IPS-18c (cell line): ENCODE measurements around the gene OVCH2.
"Not testable (repeated sequence)": the region's sequence is repeated elsewhere in the genome, so short reads cannot be mapped to it uniquely, and the experiment has no call there.

ENCODE experiments used
- H3K4me3 ChIP-seq: 2 replicates; pipeline ENCODE4 v1.7.0; 2013; ENCODE audit warnings: low read depth, mild to moderate bottlenecking, low read length, moderate library complexity; ENCODE audit not compliant: insufficient read depth
- H3K9me3 ChIP-seq: one replicate; pipeline ENCODE4 v1.6.1; 2013; ENCODE audit warnings: mild to moderate bottlenecking, low read length, moderate library complexity; ENCODE audit not compliant: control insufficient read depth, insufficient read depth

OVCH2 gene, protein sequence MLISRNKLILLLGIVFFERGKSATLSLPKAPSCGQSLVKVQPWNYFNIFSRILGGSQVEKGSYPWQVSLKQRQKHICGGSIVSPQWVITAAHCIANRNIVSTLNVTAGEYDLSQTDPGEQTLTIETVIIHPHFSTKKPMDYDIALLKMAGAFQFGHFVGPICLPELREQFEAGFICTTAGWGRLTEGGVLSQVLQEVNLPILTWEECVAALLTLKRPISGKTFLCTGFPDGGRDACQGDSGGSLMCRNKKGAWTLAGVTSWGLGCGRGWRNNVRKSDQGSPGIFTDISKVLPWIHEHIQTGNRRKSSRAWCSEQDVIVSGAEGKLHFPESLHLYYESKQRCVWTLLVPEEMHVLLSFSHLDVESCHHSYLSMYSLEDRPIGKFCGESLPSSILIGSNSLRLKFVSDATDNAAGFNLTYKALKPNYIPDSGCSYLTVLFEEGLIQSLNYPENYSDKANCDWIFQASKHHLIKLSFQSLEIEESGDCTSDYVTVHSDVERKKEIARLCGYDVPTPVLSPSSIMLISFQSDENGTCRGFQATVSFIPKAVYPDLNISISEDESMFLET

DNA sequence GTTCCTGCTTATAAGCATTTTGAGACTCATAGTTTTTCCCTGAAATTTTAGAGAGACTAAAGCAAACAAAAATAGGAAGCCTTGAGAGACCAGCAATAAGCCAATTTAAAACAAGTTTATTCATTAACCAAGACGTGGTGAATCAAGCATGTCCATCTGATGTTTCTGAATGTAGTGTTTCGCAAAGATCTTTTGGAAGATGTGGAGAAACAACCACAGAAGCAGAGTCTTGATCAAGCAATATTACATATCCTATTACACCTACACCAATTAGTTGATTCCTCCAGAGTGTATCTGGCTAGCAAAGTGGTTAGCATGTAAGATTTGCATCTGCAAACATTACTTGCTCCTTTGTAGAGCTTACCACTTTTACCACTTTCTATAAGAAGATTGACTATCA, at the start of gene OVCH2:
Gene OVCH2 (minus strand): TSS at position 101 of the 400 bp plus-strand sequence. CDS start 83 bp downstream, at position 18.
- H3K9me3 ChIP-seq = no peaks in the 10 kb centered on the region
- H3K4me3 ChIP-seq = no peak within 1 kb of the TSS

DNA sequence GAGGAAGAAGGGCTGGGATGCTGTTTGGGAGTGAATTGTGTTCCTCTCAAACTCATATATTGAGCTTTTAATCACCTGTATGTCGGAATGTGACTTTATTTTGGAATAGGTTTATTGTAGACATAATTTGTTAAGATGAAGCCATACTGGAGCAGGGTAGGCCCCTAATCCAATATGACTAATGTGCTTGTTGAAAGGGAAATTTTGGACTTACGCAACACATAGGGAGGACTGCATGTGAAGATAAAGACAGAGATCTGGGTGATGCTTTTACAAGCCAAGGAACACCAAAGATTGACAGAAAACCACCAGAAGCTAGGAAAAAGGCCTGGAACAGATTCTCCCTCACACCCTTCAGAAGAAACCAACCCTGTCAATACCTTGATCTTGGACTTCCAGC, 43.2 kb upstream of the OVCH2 start:
- no peaks in the 10 kb centered on the region for H3K9me3 ChIP-seq
- H3K4me3 ChIP-seq = no peak overlapping the region

DNA sequence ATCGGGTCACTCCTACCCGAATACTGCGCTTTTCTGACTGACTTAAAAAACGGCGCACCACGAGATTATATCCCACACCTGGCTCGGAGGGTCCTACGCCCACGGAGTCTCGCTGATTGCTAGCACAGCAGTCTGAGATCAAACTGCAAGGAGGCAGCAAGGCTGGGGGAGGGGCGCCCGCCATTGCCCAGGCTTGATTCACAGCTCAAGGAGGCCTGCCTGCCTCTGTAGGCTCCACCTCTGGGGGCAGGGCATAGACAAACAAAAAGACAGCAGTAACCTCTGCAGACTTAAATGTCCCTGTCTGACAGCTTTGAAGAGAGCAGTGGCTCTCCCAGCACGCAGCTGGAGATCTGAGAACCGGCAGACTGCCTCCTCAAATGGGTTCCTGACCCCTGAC, 28.5 kb upstream of the OVCH2 start:
- H3K9me3 ChIP-seq, H3K4me3 ChIP-seq: not testable (repeated sequence)

DNA sequence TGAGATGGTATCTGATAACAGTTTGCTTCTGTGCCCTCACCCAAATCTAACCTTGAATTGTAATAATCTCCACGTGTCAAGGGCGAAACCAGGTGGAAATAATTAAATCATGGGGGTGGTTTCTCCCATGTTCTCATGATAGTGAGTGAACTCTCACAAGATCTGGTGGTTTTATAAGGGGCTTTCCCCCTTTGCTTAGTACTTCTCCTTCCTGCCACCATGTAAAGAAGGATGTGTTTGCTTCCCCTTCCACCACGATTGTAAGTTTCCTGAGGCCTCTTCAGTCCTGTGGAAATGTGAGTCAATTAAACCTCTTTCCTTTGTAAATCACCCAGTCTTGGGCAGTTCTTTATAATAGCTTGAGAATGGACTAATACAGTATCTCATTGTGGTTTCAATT, 8.5 kb upstream of the OVCH2 start:
- H3K4me3 ChIP-seq = no peak overlapping the region
- no peaks in the 10 kb centered on the region for H3K9me3 ChIP-seq

DNA sequence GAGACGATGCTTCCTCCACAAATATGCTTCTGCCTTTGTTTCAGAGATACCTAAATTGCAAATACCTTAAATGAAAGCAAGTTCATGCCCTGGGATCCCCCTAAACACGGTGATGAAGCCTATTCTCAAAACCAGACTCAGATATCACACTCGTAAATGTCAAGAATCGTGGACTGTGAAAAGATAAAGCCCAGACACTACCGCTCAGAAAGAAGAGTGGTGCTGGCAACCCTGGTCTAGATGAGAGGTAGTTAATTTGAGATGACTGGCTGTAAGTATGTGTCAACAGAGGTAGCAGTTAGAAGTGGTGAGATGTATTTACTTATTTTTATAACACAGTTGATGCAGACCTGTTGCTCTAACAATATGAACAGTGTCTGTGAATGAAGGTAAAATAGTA, 2.5 kb downstream of the OVCH2 start:
- Histone ChIP-seq H3K9me3 (no peaks in the 10 kb centered on the region), H3K4me3 (no peak overlapping the region)

DNA sequence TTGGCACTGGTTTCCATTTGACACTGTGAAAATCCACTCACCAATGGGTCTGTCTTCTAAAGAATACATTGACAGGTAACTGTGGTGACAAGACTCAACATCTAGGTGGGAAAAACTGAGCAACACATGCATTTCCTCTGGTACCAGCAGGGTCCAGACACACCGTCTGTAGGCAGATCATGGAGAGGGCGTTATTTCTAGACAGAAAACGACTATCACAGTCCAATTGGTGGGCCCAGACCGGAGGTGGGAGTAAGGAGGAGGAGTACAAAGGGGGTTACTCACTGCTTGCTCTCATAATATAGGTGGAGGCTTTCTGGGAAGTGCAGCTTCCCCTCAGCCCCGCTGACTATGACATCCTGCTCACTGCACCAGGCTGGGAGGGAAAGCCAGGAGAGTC, 9.9 kb downstream of the OVCH2 start:
- no peak overlapping the region for H3K4me3 ChIP-seq
- H3K9me3 ChIP-seq = no peaks in the 10 kb centered on the region

DNA sequence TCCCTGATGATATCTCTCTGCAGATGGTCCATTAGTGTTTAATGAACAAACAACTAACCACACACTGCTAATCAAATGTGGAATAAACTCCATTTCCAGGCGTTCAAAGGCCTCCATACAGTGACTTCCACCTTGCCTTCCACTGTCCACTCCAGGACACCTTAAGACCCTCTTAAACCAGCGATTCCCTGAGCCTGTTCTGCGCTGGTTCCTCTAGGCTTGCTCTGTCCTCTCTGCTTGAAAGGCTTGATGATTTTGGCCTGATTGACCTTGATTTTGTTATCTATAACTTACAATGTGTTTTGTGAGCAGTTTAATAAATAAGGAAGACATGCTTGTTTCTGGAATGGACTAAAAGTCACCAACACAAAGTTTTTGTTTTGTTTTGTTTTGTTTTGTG, 12.0 kb downstream of the OVCH2 start:
- no peaks in the 10 kb centered on the region for H3K9me3 ChIP-seq
- H3K4me3 ChIP-seq = no peak overlapping the region

DNA sequence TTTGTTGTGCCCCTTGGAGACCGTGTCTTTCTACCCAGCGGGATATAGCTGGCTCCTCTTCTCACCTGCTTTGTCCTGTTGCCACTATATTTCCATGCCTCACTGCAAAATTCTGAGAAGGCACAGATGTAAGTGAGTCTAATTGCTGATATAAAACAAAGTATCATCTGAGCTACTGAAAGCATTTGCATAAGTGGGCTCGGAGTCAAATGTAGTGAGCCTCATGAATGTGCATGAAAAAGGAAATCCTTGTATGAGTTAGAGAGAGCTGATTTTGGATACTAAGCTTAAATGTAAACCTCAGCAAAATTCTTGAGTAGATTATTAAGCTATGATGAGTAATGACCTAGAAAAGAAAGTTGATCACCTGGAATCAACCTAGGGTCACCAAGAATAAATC, 13.9 kb downstream of the OVCH2 start:
- H3K9me3 ChIP-seq = no peaks in the 10 kb centered on the region
- no peak overlapping the region for H3K4me3 ChIP-seq

DNA sequence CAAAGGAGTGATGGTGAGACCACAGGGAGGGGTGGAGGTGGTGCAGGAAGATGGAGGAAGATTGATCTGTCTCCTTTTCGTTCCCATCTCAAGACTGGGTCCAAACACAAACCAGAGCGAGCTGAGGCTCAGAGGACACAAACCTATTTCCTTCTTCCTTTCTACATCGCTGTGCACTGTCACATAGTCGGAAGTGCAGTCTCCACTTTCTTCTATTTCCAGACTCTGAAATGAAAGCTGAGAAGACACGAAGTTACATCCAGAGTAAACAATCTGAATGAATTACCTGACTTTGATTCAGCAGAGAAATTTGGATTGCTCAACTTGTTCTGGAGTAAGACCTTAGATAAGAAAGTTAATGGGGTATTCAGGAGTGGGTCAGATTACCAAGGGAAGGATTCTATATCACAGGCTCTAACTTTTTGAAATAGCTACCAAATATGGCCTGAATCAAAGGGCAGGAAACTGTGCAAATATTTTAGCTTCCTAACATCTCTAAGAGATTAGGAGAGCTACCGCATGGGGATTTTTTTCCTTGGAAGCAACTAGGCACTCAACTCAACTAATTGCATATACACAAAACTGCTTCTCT, 14.4 kb downstream of the OVCH2 start:
- no peak overlapping the region for H3K4me3 ChIP-seq
- no peaks in the 10 kb centered on the region for H3K9me3 ChIP-seq

DNA sequence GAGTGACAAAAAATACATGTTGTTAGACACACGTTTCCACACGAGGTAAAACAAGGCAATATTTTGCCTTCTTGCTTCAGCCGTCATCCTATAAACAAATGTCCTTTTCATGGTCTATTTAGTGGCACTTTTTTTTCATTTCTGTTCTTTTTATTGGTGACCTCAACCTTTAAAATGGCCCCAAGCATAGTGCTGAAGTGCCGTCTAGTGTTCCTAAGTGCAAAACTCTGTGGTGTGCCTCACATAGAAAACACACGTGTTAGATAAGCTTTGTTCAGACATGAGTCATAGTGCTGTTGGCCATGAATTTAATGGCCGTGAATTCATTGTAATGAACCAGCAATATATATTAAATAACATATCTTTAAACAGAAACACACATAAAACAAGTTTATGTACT, 15.6 kb downstream of the OVCH2 start:
- Histone ChIP-seq H3K4me3 (no peak overlapping the region), H3K9me3 (no peaks in the 10 kb centered on the region)

DNA sequence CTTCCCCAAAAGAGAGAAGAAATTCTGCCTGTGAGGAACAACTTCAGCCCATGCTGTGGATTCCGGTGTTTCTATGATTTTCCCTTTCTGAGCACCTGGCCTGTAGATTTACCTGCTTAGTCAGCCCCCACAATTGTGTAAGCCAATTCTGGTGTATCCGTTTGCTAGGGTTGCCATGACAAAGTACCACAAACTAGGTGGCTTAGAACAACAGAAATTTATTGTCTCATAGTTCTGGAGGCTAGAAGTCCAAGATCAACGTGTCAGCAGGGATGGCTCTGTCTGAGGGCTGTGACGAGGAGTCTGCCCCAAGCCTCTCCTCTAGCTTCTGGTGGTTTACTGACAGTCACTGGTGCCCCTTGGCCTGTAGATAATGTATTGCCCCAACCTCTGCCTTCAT, 17.0 kb downstream of the OVCH2 start:
- no peaks in the 10 kb centered on the region for H3K9me3 ChIP-seq
- no peak overlapping the region for H3K4me3 ChIP-seq

DNA sequence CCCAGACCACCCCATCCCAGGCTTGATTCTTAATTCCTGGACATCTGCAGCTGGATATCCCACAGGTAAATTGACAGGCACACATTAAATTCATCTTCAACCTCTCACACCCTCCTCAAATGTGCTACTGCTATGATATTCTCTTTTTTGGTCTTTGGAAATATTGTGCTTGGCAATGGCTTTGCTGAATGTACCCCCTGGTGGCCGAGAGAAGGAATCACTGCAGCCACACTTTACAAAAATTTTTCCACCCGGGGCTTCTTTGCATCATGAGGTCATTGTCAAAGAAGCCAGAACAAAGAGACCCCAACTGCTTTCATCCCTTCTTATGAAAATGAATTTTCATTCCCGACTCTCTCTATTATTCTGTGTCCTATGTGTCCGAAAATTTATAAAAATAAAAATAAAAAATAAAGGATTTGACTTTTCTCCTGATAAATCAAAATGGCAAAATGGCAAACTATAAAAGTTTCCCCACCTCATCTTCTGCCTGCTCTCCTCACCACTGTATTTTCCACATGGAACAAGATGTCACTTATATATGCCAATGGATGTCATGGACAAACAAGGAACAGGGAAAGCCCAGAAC, 17.9 kb downstream of the OVCH2 start:
- H3K4me3 ChIP-seq = no peak overlapping the region

DNA sequence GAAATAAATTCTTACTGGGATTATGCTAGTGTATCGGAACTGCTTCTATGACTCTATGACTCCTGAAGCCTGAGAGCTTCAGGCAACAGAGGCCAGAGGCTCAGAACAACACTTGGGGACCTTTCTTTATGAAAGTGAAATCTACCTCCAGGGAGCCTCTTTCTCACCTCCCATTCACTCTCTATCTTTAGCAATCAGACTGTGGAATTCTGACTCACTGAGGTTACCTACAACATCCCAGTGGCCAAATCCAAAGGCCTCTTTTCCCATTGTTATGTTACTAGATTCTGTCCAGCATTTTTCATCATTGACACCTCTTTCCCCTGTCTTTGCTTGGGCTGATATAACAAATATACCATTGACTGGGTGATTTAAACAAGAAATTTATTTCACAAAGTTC, 18.9 kb downstream of the OVCH2 start:
- no peaks in the 10 kb centered on the region for H3K9me3 ChIP-seq
- no peak overlapping the region for H3K4me3 ChIP-seq

More for the DNA sequence above, 17.9 kb downstream of the OVCH2 start:
- H3K9me3 ChIP-seq = no peaks in the 10 kb centered on the region

DNA sequence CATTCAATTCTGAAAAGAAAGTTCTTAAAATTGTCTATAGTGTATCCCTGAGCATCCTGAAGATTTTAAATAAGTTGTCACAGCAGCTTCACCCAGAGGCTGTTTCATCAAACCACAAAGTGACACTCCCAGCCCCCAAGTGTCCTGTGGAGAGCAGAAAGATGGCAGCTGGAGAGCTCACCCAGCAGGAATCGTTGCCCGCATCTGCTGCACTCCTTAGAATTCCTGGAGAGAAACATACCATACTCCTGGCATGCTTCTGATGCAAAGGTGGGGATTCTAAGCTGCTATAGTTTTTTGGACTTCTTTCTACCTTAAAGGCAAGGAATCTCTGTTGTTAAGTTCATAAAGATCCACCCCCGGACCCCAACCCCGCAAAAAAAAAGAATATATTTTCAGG, 19.5 kb downstream of the OVCH2 start:
- Histone ChIP-seq H3K4me3 (no peak overlapping the region), H3K9me3 (no peaks in the 10 kb centered on the region)

DNA sequence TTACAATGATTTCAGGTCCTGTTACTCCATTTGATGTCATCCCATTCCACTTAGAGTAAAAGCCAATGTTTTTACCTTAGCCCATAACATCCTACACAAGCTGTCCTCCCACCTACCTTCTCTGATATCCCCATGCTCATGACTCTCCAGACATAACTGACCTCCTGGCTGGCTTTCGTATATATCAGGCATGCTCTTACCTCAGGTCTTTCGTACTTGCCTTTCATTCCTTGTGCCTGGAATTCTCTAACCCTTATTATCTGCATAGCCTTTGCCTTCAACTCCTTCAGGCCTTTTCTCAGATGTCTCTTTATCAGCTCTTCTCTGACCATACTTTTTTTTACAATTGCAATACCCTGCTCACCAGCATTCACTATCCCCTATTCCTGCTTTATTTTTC, 22.7 kb downstream of the OVCH2 start:
- H3K9me3 ChIP-seq = no peaks in the 10 kb centered on the region
- no peak overlapping the region for H3K4me3 ChIP-seq

DNA sequence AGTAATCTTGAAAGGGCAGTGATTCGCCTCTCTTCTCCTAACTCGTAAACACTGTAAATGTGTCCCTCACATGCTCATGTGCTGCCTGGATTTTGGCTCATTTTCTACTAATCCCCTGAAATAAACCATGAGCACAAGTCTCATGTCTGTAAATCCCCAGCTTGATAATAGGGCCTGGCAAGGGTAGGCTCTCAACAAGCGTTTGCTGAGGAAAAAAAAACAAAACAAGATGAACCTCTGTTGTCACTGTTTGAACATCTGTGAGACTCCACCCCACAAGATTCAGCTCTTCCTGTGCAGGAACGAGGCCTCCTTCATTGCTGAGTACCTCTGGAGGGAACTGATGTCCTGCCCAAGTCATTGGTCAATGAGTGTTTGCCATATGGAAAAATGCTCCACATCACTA, 28.5 kb downstream of the OVCH2 start:
- Histone ChIP-seq H3K9me3 (no peaks in the 10 kb centered on the region), H3K4me3 (no peak overlapping the region)

DNA sequence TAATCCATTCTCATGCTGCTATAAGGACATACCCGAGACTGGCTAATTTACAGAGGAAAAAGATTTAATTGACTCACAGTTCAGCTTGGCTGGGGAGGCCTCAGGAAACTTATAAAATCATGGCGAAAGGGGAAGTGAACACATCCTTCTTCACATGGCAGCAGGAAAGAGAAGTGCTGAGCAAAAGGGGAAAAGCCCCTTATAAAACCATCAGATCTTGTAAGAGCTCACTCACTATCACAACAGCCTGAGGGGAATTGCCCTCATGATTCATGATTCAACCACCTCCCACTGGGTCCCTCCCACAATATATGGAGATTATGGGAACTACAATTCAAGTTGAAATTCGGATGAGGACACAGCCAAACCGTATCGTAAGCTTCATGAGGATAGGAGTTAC, 29.2 kb downstream of the OVCH2 start:
- no peak overlapping the region for H3K4me3 ChIP-seq
- no peaks in the 10 kb centered on the region for H3K9me3 ChIP-seq

DNA sequence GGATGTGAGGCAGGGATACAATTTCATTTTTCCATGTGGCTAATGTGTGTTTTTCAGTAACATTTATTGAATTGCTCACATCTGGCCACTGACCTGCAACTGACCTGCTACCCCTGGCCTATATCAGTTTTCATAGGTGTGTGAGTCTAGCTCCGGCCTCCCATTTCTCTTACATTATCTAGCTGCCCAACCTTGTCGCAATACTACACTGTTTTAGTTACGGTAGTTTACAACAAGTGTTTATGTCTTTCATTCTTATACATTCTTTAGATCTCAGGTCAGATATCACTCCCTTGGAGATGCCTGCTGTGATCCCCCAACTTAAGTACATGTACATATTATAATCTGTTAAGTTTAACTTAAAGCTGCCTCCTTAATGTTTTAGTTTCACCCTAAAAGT, 30.6 kb downstream of the OVCH2 start:
- H3K4me3 ChIP-seq = no peak overlapping the region
- no peaks in the 10 kb centered on the region for H3K9me3 ChIP-seq
